Stimulated activated CD8-positive, alpha-beta memory T cell treated with anti-CD3 and anti-CD28 coated beads, Interleukin-4, amount 100 ng/mL, for 1 hour (primary cell): Measurements from ENCODE around the gene MCRIP2.
"Not testable (repeated sequence)": the region's sequence is repeated elsewhere in the genome, so short reads cannot be mapped to it uniquely, and the experiment has no call there.

Experiments
- DNase-seq, 2 donors: peaks; one replicate each; pipeline ENCODE4 v3.0.0-alpha.2; 2020; ENCODE audit warnings: low read depth in 2 of 2, low spot score in 1 of 2

Gene MCRIP2

GRCh38 chr16:641326-642188 lies at the start of gene MCRIP2:
Gene MCRIP2 (plus strand): TSS chr16:641828. CDS start chr16:641992, 164 bp downstream.
- DNase-seq = peak in 1 of 2 donors; percentile 15

- no peak for DNase-seq
Observed at GRCh38 chr16:591892-592517, 49.6 kb upstream of the MCRIP2 start.

GRCh38 chr16:592518-593306 lies 48.9 kb upstream of the MCRIP2 start:
- no peak for DNase-seq

- no peak for DNase-seq
Observed at GRCh38 chr16:593406-593805, 48.2 kb upstream of the MCRIP2 start.

- no peak for DNase-seq
Observed at GRCh38 chr16:593807-594206, 47.8 kb upstream of the MCRIP2 start.

GRCh38 chr16:595094-595528 lies 46.5 kb upstream of the MCRIP2 start:
- no peak for DNase-seq

- DNase-seq = no peak
Observed at GRCh38 chr16:595942-596735, 45.5 kb upstream of the MCRIP2 start.

GRCh38 chr16:596736-597060 lies 44.9 kb upstream of the MCRIP2 start:
- DNase-seq = no peak

GRCh38 chr16:597655-598054 lies 44.0 kb upstream of the MCRIP2 start:
- DNase-seq = not testable (repeated sequence)

GRCh38 chr16:598823-599739 lies 42.5 kb upstream of the MCRIP2 start:
- DNase-seq = no peak

GRCh38 chr16:600781-601180 lies 40.8 kb upstream of the MCRIP2 start:
- no peak for DNase-seq

GRCh38 chr16:603933-604332 lies 37.7 kb upstream of the MCRIP2 start:
- DNase-seq = no peak

- no peak for DNase-seq
Observed at GRCh38 chr16:606656-607307, 34.8 kb upstream of the MCRIP2 start.

GRCh38 chr16:608019-608418 lies 33.6 kb upstream of the MCRIP2 start:
- DNase-seq = no peak

GRCh38 chr16:609316-609715 lies 32.3 kb upstream of the MCRIP2 start:
- DNase-seq = no peak

GRCh38 chr16:609984-610383 lies 31.6 kb upstream of the MCRIP2 start:
- DNase-seq = no peak

- DNase-seq = peak in 1 of 2 donors; percentile 28
Observed at GRCh38 chr16:610513-611381, 30.9 kb upstream of the MCRIP2 start.

- no peak for DNase-seq
Observed at GRCh38 chr16:615122-615521, 26.5 kb upstream of the MCRIP2 start.
